Right forelimb (tissue), 1 donor: ENCODE results near the gene SLC34A1.
"Not testable (repeated sequence)": the region's sequence is repeated elsewhere in the genome, so short reads cannot be mapped to it uniquely, and the experiment has no call there.

Experiments used
- DNase-seq: peaks from one replicate; pipeline ENCODE4 v3.0.0-alpha.2; 2018

The SLC34A1 gene, protein sequence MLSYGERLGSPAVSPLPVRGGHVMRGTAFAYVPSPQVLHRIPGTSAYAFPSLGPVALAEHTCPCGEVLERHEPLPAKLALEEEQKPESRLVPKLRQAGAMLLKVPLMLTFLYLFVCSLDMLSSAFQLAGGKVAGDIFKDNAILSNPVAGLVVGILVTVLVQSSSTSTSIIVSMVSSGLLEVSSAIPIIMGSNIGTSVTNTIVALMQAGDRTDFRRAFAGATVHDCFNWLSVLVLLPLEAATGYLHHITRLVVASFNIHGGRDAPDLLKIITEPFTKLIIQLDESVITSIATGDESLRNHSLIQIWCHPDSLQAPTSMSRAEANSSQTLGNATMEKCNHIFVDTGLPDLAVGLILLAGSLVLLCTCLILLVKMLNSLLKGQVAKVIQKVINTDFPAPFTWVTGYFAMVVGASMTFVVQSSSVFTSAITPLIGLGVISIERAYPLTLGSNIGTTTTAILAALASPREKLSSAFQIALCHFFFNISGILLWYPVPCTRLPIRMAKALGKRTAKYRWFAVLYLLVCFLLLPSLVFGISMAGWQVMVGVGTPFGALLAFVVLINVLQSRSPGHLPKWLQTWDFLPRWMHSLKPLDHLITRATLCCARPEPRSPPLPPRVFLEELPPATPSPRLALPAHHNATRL

DNA sequence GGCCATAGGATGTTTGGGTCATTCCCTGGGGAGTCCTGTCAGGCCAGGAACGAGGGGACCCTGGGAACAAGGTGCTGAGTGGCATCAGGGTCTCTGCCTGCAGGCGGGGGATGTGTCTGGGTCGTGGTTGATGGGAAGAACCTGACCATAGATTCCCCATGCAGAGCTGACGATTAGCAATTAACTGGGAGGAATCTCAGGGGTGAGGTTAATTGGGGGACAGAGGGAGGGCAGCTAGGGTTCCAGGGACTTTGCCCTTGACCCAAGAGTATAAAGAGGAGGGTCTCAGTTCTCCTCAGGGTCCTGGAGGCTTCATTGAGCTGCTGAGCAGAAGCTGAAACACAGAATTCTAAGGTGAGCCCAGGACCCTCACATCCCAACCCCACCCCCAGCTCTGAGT, at the start of gene SLC34A1:
Gene SLC34A1, plus strand, starts transcription at position 301 of the 400 bp plus-strand sequence. CDS start 1,308 bp downstream, outside the sequence.
- DNase-seq = no peak

DNA sequence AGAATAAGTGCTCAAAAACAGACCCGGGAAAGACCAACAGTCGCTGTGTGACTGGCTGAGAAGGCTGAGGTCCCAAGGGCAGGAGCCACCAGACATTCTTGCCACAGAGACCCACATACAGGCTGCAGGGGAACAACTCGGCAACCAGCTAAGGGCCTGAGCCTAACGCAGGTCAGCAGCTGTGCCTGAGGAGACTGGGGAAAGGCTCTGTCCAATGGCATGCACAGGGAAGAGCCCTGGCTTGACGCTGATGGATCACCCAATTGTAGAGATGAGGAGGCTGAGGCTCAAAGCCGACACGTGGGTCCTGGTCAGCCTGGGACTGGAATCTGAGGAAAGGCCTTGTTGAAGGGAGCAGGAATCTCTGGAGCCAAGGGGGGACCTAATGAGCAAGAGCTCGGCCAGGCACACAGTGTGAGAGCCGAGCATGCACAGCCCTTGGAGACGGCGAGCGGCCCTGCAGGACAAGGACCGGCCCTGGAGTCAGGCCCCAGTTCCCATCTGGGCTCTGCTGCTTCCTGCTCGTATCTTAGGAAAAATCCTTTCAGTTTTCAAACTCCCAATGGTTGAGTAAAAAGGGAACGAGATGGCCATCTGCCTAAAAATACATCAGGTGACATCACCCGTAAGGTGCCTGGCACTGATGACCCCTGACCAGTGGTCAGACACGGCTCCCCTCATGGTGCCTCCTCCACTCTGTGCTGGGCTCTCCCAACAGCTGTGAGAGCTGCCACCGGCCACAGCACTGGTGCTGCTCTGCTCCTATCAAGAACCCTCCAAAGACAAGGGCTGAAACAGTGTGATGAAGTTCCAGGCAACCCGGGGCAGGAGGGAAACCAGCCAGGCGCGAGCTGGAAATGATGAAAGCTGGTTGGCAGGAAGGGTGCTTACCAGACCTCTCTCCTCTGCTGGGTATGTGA, 49.2 kb upstream of the SLC34A1 start:
- DNase-seq = no peak

DNA sequence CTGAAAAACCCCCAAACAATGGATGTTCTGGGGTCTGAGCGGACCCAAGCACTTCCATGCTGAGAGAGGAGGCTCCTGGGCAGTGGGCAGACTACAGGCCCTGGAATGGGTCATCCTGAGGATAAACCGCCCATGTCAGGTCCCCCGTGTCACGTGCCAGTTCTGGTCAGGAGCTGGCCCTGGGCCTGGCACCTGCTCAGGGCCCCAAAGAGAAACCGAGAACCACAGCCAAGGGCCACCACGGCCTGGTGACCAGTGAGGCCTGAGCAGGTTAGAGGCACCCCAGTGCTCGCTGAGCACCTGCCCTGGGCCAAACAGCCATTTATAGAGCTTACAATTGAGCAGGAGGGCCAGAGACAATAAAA, 48.6 kb upstream of the SLC34A1 start:
- no peak for DNase-seq

GRCh38 chr5:177336112-177336511, 48.1 kb upstream of the SLC34A1 start:
- DNase-seq = no peak

GRCh38 chr5:177336603-177337494, 47.4 kb upstream of the SLC34A1 start:
- DNase-seq = no peak

DNA sequence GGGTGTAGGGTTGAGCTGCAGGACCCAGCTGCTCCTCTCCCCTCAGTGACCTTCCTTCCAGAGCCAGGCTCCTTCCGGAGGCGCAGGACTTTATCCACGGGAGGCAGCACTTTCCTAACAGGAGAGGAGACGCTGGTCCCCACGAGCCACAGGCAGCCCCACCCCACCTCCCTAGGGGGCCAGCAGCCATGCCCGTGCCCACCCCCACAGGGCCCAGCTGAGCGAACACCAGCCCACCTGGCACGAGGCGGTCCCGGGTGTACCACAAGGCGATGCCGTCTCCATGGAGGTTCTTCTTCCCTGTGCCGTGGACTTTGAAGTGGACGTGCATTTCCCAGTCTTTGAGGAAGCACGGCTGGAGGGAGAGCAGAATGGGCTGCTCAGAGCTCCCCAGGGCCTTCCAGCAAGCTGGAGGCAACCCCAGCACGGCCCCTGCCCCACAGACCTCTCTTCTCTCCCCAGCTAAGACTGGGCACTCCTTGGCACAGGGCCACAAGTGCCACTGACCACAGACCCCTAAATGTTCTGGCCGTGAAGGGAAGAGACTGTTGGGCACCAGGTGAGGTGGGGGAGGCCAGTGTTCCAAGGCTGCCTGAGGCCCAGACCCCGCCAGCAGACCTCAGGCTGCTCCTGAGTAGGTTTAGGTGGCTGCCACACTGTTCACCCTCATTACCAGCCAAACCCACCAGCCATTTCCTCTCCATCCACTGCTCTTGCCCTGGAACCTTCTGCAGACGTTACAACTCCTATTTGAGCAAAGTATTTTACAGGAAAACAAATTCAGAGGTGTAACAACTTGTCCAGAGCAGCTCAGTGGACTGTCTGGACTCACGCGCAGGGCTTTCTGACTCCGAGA, 45.8 kb upstream of the SLC34A1 start:
- no peak for DNase-seq

- DNase-seq = no peak
These were observed 45.1 kb upstream of the SLC34A1 start for GRCh38 chr5:177339107-177339638.

- not testable (repeated sequence) for DNase-seq
These were observed 41.2 kb upstream of the SLC34A1 start for GRCh38 chr5:177343000-177343399.

DNA sequence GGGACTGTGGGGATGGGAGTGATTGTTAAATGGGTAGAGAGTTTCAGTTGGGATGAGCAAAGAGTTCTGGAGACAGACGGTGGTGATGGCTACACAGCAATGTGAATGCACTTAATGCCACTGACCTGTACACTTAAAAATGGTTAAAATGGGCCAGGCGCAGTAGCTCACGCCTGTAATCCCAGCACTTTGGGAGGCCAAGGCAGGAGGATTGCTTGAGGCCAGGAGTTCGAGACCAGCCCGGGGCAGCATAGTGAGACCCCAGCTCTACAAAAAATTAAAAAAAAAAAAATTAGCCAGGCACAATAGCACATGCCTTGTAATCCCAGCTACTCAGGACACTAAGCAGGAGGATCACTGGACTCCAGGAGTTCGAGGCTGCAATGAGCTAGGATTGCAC, 40.5 kb upstream of the SLC34A1 start:
- DNase-seq = no peak

- no peak for DNase-seq
These were observed 39.3 kb upstream of the SLC34A1 start for GRCh38 chr5:177344891-177345290.

DNA sequence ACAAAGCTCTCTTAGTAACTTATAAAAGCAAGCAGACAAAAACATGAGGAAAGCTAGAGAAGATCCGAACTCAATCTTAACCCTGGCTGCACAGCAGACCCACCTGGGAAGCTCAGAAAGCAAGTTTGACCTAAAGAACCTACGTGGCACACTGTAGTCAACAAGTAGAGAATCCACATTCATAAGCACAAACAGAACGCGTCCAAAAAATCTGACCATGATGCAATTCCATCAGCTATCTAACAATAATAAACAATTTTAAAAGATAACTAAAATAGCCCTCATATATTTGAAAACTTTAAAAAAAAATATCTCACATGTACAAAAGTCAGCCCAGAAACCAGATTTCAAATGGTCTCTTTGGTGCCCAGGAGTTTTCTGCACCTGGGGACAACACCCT, 37.4 kb upstream of the SLC34A1 start:
- no peak for DNase-seq

DNA sequence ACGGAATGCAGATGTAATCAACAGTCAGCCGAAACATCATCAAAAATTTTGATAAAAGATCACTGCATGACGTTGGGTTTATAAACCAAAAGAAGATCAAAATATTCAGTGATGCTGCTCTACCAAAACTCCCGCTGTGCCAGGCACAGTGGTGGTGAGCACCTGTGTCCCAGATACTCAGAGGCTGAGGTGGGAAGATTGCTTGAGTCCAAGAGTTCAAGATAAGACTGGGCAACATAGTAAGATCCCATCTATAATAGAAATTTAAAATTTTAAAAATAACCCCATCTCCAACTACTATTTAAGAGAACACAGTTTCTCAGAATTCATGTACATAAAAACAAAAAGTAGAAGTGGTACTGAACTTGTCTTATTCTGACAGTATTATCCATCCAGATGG, 36.5 kb upstream of the SLC34A1 start:
- no peak for DNase-seq

GRCh38 chr5:177349362-177349647, 34.9 kb upstream of the SLC34A1 start:
- no peak for DNase-seq

GRCh38 chr5:177349762-177350161, 34.5 kb upstream of the SLC34A1 start:
- no peak for DNase-seq

- no peak for DNase-seq
These were observed 33.4 kb upstream of the SLC34A1 start for GRCh38 chr5:177350776-177351391.

- DNase-seq = peak; percentile 95
These were observed 32.6 kb upstream of the SLC34A1 start, which contains the start of gene LMAN2 for GRCh38 chr5:177351392-177352329. Gene LMAN2 (minus strand): TSS chr5:177351668. CDS start chr5:177351647, 21 bp downstream.

GRCh38 chr5:177353093-177353492, 31.1 kb upstream of the SLC34A1 start:
- DNase-seq = no peak

GRCh38 chr5:177354256-177354655, 30.0 kb upstream of the SLC34A1 start:
- no peak for DNase-seq

- no peak for DNase-seq
These were observed 29.5 kb upstream of the SLC34A1 start for GRCh38 chr5:177354711-177355110.
